HepG2 (cell line): ENCODE measurements around the gene TSC22D3. TPM values are rescaled to one million over a fixed set of nuclear protein-coding genes. Genes with fewer than 3 reads are reported as not detected.

ENCODE experiments used
- NFKB2 ChIP-seq: sonication (generic); formaldehyde crosslinking; IDR thresholded peaks from 2 replicates; pipeline ENCODE4 v1.4.0; 2020; ENCODE audit warnings: missing genetic modification reagents, borderline replicate concordance
- ZFP36L2 ChIP-seq: sonication (generic); formaldehyde crosslinking; IDR thresholded peaks from 2 replicates; pipeline ENCODE4 v1.4.0; 2020; ENCODE audit warnings: missing genetic modification reagents
- ZNF556 ChIP-seq: sonication (generic); formaldehyde crosslinking; IDR thresholded peaks from 2 replicates; pipeline ENCODE4 v1.4.0; 2020; ENCODE audit warnings: mild to moderate bottlenecking, missing genetic modification reagents, borderline replicate concordance
- polyA plus RNA-seq, 8 experiments: library from polyadenylated mRNA; depleted of rRNA in 3 of 8; stranded (reverse) in 7 of 8; unstranded in 1 of 8; fragments of >200 nt; fragmentation: Illumina TruSeq in 4 of 8; extraction: Trizol in 4 of 8; gene quantifications; 2 replicates each; pipeline versions ENCODE4 v1.2.1 to v1.2.3, GENCODE V29; 2011 to 2016; ENCODE audit warnings: low read depth in 4 of 8, missing spikeins in 1 of 8, mixed read lengths in 1 of 8; ENCODE audit not compliant: insufficient read depth in 1 of 8
- total RNA-seq, 5 experiments: library from RNA; depleted of rRNA; stranded (reverse); fragments of >200 nt; fragmentation: Illumina TruSeq; extraction: Trizol; gene quantifications; 2 replicates each; pipeline ENCODE4 v1.2.3, GENCODE V29; 2016; ENCODE audit warnings: low read depth in 1 of 5
- TF ChIP-seq, protein P1 (sequence below): sonication (generic); formaldehyde crosslinking; IDR thresholded peaks from 2 replicates; pipeline ENCODE4 v1.4.0; 2020; ENCODE audit warnings: missing genetic modification reagents
- TF ChIP-seq, protein P2 (sequence below): IDR thresholded peaks from 2 replicates; pipeline ENCODE4 v1.6.1; 2012; ENCODE audit warnings: low read length, improper control_type of control experiment

TSC22D3 gene
- total and polyA plus RNA-seq, 2 of the 13 experiments (the other 11 are each of a cell fraction or from before 2014, with no cell fraction given) = 0.82 to 1.5 TPM

DNA sequence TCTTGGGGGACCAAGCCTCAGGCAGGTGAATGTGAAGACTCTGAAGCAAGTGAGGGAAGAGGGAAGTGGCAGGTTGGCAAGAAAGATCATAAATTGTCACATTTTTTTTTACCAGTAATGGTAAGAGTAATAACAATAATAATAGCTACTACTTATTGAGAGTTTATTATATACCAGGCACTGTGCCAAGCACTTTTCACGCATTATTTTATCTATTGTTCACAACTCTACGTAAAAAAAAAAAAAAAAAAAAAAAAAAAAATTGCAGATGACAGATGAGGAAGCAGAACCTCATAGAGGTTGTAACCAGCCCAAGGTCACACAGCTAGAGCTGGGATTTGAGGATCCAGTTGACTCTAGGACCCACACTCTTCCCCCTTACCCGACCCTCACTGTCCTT is 40.9 kb downstream of the TSC22D3 start (continued):
- TF ChIP-seq, protein P1, sequence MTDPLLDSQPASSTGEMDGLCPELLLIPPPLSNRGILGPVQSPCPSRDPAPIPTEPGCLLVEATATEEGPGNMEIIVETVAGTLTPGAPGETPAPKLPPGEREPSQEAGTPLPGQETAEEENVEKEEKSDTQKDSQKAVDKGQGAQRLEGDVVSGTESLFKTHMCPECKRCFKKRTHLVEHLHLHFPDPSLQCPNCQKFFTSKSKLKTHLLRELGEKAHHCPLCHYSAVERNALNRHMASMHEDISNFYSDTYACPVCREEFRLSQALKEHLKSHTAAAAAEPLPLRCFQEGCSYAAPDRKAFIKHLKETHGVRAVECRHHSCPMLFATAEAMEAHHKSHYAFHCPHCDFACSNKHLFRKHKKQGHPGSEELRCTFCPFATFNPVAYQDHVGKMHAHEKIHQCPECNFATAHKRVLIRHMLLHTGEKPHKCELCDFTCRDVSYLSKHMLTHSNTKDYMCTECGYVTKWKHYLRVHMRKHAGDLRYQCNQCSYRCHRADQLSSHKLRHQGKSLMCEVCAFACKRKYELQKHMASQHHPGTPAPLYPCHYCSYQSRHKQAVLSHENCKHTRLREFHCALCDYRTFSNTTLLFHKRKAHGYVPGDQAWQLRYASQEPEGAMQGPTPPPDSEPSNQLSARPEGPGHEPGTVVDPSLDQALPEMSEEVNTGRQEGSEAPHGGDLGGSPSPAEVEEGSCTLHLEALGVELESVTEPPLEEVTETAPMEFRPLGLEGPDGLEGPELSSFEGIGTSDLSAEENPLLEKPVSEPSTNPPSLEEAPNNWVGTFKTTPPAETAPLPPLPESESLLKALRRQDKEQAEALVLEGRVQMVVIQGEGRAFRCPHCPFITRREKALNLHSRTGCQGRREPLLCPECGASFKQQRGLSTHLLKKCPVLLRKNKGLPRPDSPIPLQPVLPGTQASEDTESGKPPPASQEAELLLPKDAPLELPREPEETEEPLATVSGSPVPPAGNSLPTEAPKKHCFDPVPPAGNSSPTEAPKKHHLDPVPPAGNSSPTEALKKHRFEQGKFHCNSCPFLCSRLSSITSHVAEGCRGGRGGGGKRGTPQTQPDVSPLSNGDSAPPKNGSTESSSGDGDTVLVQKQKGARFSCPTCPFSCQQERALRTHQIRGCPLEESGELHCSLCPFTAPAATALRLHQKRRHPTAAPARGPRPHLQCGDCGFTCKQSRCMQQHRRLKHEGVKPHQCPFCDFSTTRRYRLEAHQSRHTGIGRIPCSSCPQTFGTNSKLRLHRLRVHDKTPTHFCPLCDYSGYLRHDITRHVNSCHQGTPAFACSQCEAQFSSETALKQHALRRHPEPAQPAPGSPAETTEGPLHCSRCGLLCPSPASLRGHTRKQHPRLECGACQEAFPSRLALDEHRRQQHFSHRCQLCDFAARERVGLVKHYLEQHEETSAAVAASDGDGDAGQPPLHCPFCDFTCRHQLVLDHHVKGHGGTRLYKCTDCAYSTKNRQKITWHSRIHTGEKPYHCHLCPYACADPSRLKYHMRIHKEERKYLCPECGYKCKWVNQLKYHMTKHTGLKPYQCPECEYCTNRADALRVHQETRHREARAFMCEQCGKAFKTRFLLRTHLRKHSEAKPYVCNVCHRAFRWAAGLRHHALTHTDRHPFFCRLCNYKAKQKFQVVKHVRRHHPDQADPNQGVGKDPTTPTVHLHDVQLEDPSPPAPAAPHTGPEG (CRISPR knock-in tag) = no peak
- TF ChIP-seq, protein P2, sequence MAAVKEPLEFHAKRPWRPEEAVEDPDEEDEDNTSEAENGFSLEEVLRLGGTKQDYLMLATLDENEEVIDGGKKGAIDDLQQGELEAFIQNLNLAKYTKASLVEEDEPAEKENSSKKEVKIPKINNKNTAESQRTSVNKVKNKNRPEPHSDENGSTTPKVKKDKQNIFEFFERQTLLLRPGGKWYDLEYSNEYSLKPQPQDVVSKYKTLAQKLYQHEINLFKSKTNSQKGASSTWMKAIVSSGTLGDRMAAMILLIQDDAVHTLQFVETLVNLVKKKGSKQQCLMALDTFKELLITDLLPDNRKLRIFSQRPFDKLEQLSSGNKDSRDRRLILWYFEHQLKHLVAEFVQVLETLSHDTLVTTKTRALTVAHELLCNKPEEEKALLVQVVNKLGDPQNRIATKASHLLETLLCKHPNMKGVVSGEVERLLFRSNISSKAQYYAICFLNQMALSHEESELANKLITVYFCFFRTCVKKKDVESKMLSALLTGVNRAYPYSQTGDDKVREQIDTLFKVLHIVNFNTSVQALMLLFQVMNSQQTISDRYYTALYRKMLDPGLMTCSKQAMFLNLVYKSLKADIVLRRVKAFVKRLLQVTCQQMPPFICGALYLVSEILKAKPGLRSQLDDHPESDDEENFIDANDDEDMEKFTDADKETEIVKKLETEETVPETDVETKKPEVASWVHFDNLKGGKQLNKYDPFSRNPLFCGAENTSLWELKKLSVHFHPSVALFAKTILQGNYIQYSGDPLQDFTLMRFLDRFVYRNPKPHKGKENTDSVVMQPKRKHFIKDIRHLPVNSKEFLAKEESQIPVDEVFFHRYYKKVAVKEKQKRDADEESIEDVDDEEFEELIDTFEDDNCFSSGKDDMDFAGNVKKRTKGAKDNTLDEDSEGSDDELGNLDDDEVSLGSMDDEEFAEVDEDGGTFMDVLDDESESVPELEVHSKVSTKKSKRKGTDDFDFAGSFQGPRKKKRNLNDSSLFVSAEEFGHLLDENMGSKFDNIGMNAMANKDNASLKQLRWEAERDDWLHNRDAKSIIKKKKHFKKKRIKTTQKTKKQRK = no peak
- TF ChIP-seq ZFP36L2 (CRISPR knock-in tag) = no peak
- no peak for TF ChIP-seq NFKB2 (CRISPR knock-in tag)
- TF ChIP-seq ZNF556 (CRISPR knock-in tag) = no peak
